Peyer's patch (tissue), 4 donors: ENCODE data around the gene MDM4.

Source experiments
- CTCF ChIP-seq, 6 experiments: fragments of 450-650 bp in 4 of 6; fragments of 200-600 bp in 2 of 6; sonication (generic) in 1 of 6; IDR thresholded peaks; one replicate each; pipeline ENCODE4 v1.5.1; 2017 to 2019; ENCODE audit warnings: antibody characterized with exemption in 6 of 6, mild to moderate bottlenecking in 3 of 6, moderate library complexity in 1 of 6
- POLR2A ChIP-seq, 2 donors: fragments of 450-650 bp; IDR thresholded peaks; one replicate each; pipeline ENCODE4 v1.5.1; 2017; ENCODE audit warnings: antibody characterized with exemption in 2 of 2, mild to moderate bottlenecking in 2 of 2, moderate library complexity in 2 of 2

- TF ChIP-seq POLR2A (IDR thresholded peaks at IDR 0.05) (no peak), CTCF (IDR thresholded peaks at IDR 0.05) (no peak)
Observed at GRCh38 chr1:204574865-204575163, 58.6 kb downstream of the MDM4 start.
